HepG2 (cell line): ENCODE measurements around the gene GPR42. TPM values are rescaled to one million over a fixed set of nuclear protein-coding genes. Genes with fewer than 3 reads are reported as not detected.

Experiments used
- AFF4 ChIP-seq: sonication (generic); formaldehyde crosslinking; IDR thresholded peaks from 2 replicates; pipeline ENCODE4 v1.4.0; 2020; ENCODE audit warnings: missing genetic modification reagents
- ETV5 ChIP-seq: IDR thresholded peaks from 2 replicates; pipeline ENCODE4 v1.6.1; 2018; ENCODE audit warnings: missing biosample characterization, missing genetic modification reagents, inconsistent platforms, borderline replicate concordance
- HNF4G ChIP-seq, 2 experiments: sonication (generic) in 1 of 2; formaldehyde crosslinking in 1 of 2; IDR thresholded peaks; 2 replicates each; pipeline versions ENCODE4 v1.4.0 to v1.6.1; 2011 to 2020; ENCODE audit warnings: borderline replicate concordance in 2 of 2, low read depth in 2 of 2, mild to moderate bottlenecking in 2 of 2, low read length in 1 of 2, missing genetic modification reagents in 1 of 2, moderate library complexity in 1 of 2
- KLF16 ChIP-seq, 2 experiments: sonication (generic) in 1 of 2; formaldehyde crosslinking in 1 of 2; IDR thresholded peaks; 2 replicates each; pipeline versions ENCODE4 v1.6.1 to v1.8.0; 2016 to 2023; ENCODE audit warnings: missing genetic modification reagents in 2 of 2, missing compliant biosample characterization in 1 of 2
- MAFK ChIP-seq, 2 experiments: IDR thresholded peaks in 1 of 2; conservative IDR thresholded peaks in 1 of 2; 2 replicates each; pipeline ENCODE4 v1.6.1; 2011; ENCODE audit warnings: improper control_type of control experiment in 2 of 2, low read length in 2 of 2
- NFE2 ChIP-seq: sonication (generic); formaldehyde crosslinking; IDR thresholded peaks from 2 replicates; pipeline ENCODE4 v1.4.0; 2020; ENCODE audit warnings: missing genetic modification reagents
- PATZ1 ChIP-seq: sonication (generic); formaldehyde crosslinking; IDR thresholded peaks from 2 replicates; pipeline ENCODE4 v1.4.0; 2020; ENCODE audit warnings: missing genetic modification reagents
- TARDBP ChIP-seq: sonication (generic); formaldehyde crosslinking; IDR thresholded peaks from 2 replicates; pipeline ENCODE4 v1.8.0; 2022; ENCODE audit warnings: mild to moderate bottlenecking, missing genetic modification reagents
- TERF1 ChIP-seq: sonication (generic); formaldehyde crosslinking; IDR thresholded peaks from 2 replicates; pipeline ENCODE4 v1.8.0; 2022; ENCODE audit warnings: mild to moderate bottlenecking, missing genetic modification reagents, moderate library complexity
- ZNF20 ChIP-seq: sonication (generic); formaldehyde crosslinking; IDR thresholded peaks from 2 replicates; pipeline ENCODE4 v1.4.0; 2020; ENCODE audit warnings: mild to moderate bottlenecking, moderate library complexity, missing genetic modification reagents
- ZNF235 ChIP-seq: sonication (generic); formaldehyde crosslinking; IDR thresholded peaks from 2 replicates; pipeline ENCODE4 v1.8.1; 2023; ENCODE audit warnings: mild to moderate bottlenecking, missing genetic modification reagents, borderline replicate concordance
- ZNF776 ChIP-seq: sonication (generic); formaldehyde crosslinking; IDR thresholded peaks from 2 replicates; pipeline ENCODE4 v1.4.0; 2020; ENCODE audit warnings: mild to moderate bottlenecking, missing genetic modification reagents
- polyA plus RNA-seq, 8 experiments: library from polyadenylated mRNA; depleted of rRNA in 3 of 8; stranded (reverse) in 7 of 8; unstranded in 1 of 8; fragments of >200 nt; fragmentation: Illumina TruSeq in 4 of 8; extraction: Trizol in 4 of 8; gene quantifications; 2 replicates each; pipeline versions ENCODE4 v1.2.1 to v1.2.3, GENCODE V29; 2011 to 2016; ENCODE audit warnings: low read depth in 4 of 8, missing spikeins in 1 of 8, mixed read lengths in 1 of 8; ENCODE audit not compliant: insufficient read depth in 1 of 8
- total RNA-seq, 5 experiments: library from RNA; depleted of rRNA; stranded (reverse); fragments of >200 nt; fragmentation: Illumina TruSeq; extraction: Trizol; gene quantifications; 2 replicates each; pipeline ENCODE4 v1.2.3, GENCODE V29; 2016; ENCODE audit warnings: low read depth in 1 of 5
- TF ChIP-seq, protein P1 (sequence below): sonication (generic); formaldehyde crosslinking; IDR thresholded peaks from 2 replicates; pipeline ENCODE4 v1.8.1; 2023; ENCODE audit warnings: mild to moderate bottlenecking, missing genetic modification reagents
- TF ChIP-seq, protein P2 (sequence below): sonication (generic); formaldehyde crosslinking; IDR thresholded peaks from 2 replicates; pipeline ENCODE4 v1.4.0; 2020; ENCODE audit warnings: missing genetic modification reagents, borderline replicate concordance

The GPR42 gene
- total and polyA plus RNA-seq, 2 of the 13 experiments (the other 11 are each of a cell fraction or from before 2014, with no cell fraction given), result not detected

DNA sequence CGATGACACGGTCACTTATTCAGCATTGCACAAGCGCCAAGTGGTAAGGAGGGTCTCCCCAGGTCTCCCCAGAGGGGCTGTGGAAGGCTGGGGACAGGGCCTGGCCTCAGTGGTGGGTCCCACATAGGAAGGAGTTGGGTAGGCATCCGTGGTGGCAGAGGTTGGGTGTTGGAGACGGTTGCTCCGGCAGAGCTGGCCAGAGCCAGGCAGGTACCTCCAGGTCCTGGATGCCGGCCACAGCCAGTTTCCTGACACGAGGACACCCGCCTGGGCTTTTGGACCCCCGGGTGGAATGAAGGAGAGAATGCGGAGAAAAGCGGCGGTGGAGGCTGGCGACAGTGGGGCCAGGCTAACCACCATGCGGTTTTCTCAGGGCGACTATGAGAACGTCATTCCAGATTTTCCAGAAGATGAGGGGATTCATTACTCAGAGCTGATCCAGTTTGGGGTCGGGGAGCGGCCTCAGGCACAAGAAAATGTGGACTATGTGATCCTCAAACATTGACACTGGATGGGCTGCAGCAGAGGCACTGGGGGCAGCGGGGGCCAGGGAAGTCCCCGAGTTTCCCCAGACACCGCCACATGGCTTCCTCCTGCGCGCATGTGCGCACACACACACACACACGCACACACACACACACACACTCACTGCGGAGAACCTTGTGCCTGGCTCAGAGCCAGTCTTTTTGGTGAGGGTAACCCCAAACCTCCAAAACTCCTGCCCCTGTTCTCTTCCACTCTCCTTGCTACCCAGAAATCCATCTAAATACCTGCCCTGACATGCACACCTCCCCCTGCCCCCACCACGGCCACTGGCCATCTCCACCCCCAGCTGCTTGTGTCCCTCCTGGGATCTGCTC is 24.4 kb upstream of the GPR42 start (continued):
- TF ChIP-seq, protein P1, sequence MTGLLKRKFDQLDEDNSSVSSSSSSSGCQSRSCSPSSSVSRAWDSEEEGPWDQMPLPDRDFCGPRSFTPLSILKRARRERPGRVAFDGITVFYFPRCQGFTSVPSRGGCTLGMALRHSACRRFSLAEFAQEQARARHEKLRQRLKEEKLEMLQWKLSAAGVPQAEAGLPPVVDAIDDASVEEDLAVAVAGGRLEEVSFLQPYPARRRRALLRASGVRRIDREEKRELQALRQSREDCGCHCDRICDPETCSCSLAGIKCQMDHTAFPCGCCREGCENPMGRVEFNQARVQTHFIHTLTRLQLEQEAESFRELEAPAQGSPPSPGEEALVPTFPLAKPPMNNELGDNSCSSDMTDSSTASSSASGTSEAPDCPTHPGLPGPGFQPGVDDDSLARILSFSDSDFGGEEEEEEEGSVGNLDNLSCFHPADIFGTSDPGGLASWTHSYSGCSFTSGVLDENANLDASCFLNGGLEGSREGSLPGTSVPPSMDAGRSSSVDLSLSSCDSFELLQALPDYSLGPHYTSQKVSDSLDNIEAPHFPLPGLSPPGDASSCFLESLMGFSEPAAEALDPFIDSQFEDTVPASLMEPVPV (CRISPR knock-in tag), result no peak
- TF ChIP-seq ZNF776 (CRISPR knock-in tag), result no peak
- no peak for TF ChIP-seq TERF1 (CRISPR knock-in tag)
- no peak for TF ChIP-seq ZNF235
- TF ChIP-seq TARDBP (CRISPR knock-in tag), result no peak
- TF ChIP-seq, protein P2, sequence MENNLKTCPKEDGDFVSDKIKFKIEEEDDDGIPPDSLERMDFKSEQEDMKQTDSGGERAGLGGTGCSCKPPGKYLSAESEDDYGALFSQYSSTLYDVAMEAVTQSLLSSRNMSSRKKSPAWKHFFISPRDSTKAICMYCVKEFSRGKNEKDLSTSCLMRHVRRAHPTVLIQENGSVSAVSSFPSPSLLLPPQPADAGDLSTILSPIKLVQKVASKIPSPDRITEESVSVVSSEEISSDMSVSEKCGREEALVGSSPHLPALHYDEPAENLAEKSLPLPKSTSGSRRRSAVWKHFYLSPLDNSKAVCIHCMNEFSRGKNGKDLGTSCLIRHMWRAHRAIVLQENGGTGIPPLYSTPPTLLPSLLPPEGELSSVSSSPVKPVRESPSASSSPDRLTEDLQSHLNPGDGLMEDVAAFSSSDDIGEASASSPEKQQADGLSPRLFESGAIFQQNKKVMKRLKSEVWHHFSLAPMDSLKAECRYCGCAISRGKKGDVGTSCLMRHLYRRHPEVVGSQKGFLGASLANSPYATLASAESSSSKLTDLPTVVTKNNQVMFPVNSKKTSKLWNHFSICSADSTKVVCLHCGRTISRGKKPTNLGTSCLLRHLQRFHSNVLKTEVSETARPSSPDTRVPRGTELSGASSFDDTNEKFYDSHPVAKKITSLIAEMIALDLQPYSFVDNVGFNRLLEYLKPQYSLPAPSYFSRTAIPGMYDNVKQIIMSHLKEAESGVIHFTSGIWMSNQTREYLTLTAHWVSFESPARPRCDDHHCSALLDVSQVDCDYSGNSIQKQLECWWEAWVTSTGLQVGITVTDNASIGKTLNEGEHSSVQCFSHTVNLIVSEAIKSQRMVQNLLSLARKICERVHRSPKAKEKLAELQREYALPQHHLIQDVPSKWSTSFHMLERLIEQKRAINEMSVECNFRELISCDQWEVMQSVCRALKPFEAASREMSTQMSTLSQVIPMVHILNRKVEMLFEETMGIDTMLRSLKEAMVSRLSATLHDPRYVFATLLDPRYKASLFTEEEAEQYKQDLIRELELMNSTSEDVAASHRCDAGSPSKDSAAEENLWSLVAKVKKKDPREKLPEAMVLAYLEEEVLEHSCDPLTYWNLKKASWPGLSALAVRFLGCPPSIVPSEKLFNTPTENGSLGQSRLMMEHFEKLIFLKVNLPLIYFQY (CRISPR knock-in tag), result no peak
- peak; percentile 69; the same call in 1 of the 2 replicates for TF ChIP-seq PATZ1
- TF ChIP-seq NFE2 (CRISPR knock-in tag), result no peak
- TF ChIP-seq ZNF20, result no peak
- no peak for TF ChIP-seq KLF16 (CRISPR knock-in tag; IDR thresholded peaks at IDR 0.05)
- TF ChIP-seq ETV5 (CRISPR knock-in tag), result no peak
- TF ChIP-seq AFF4 (CRISPR knock-in tag), result no peak
- TF ChIP-seq HNF4G (IDR thresholded peaks at IDR 0.05; ENCODE audit: borderline replicate concordance, low read depth, low read length), result no peak
- no peak for TF ChIP-seq HNF4G (CRISPR knock-in tag; IDR thresholded peaks at IDR 0.05; ENCODE audit: borderline replicate concordance, low read depth)
- no peak for TF ChIP-seq MAFK (conservative IDR thresholded peaks at IDR 0.05 in 1 of 2, IDR thresholded peaks at IDR 0.05 in 1 of 2; ENCODE audit: low read length in 2 of 2)
